Activated CD8-positive, alpha-beta memory T cell treated with anti-CD3 and anti-CD28 coated beads, Interleukin-2, amount 50 U/mL, for 24 hours (primary cell): ENCODE measurements around the gene PRR15.
"Not testable (repeated sequence)": the region's sequence is repeated elsewhere in the genome, so short reads cannot be mapped to it uniquely, and the experiment has no call there.

Experiments used
- DNase-seq: peaks from one replicate; pipeline ENCODE4 v3.0.0-alpha.2; 2020; ENCODE audit errors: extremely low read depth

Gene PRR15, protein sequence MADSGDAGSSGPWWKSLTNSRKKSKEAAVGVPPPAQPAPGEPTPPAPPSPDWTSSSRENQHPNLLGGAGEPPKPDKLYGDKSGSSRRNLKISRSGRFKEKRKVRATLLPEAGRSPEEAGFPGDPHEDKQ

GRCh38 chr7:29563590-29564495 is at the start of gene PRR15:
Gene PRR15, plus strand, starts transcription at chr7:29563835. Its CDS starts 2,495 bp downstream, at chr7:29566330.
- no peak for DNase-seq

- no peak for DNase-seq
Measured at GRCh38 chr7:29516491-29516890, 47.1 kb upstream of the PRR15 start.

GRCh38 chr7:29518616-29519015 is 45.0 kb upstream of the PRR15 start:
- DNase-seq: no peak

DNA sequence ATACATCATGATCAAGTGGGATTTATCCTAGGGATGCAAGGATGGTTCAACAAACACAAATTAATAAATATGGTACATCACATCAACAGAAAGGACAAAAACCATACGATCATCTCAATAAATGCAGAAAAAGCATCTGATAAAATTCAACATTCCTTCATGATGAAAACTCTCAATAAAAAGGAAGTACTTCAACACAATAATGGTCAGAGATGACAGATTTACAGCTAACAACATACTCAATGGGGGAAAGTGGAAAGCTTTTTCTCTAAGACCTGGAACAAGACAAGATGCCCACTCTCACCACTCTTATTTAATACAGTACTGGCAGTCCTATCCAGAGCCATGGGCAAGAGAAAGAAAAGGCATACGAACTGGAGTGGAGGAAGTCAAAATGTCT is 39.9 kb upstream of the PRR15 start:
- DNase-seq: no peak

DNA sequence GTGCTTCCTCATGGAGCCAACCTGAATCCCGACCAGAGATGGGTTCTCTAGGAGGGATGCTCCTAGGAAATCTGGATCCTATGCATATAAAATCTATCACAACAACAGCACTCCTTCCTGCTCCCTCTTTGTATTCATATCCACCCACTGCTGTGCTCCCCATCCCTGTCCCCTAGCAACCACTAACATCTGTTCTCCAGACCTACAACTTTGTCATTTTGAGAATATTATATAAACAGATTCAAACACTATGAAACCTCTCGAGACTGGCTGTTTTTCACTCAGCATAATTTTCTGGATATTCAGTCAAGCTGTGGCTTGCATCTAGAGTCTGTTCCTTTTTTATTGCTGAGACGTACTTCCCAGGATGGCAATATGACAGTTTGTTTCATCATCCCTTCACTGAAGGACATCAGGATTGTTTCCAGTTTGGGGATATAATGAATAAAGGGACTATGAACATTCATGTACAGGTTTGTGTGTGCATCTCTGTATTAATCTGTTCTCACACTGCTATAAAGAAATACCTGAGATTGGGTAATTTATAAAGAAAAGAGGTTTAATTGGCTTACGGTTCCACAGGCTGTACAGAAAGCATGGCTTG is 36.0 kb upstream of the PRR15 start:
- no peak for DNase-seq

DNA sequence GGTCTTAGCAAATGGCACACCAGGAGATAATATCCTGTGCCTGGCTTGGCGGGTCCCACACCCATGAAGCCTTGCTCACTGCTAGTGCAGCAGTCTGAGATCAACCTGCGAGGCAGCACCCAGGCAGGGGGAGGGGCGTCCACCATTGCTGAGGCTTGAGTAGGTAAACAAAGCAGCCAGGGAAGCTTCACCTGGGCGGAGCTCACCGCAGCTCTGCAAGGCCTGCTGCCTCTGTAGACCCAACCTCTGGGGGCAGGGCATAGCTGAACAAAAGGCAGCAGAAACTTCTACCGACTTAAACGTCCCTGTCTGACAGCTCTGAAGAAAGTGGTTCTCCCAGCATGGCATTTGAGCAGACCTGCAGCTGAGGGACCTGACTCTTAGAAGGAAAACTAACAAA is 35.1 kb upstream of the PRR15 start:
- not testable (repeated sequence) for DNase-seq

- no peak for DNase-seq
Measured at GRCh38 chr7:29538389-29538788, 25.2 kb upstream of the PRR15 start.

GRCh38 chr7:29539471-29539870 is 24.2 kb upstream of the PRR15 start:
- DNase-seq: no peak

- DNase-seq: no peak
Measured at GRCh38 chr7:29547421-29547820, 16.2 kb upstream of the PRR15 start.

DNA sequence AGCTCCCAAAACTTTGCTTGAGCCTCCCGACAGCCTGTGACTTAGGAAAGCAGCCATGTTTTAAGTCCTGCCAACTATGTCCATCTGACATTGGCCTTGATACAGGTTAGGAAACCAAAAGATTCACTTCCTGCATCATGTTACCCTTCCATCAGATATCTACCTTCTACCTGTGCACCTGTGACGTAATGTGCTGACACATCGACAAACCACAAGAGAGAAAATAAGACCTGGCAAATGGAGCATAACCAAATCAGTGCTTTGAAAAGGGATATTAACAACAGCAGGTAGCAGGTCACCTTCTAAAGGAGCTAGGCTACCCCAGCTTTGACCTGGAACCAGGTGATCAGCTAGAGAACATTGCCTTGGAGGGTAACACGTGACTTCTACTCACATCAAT is 14.8 kb upstream of the PRR15 start:
- DNase-seq: no peak

DNA sequence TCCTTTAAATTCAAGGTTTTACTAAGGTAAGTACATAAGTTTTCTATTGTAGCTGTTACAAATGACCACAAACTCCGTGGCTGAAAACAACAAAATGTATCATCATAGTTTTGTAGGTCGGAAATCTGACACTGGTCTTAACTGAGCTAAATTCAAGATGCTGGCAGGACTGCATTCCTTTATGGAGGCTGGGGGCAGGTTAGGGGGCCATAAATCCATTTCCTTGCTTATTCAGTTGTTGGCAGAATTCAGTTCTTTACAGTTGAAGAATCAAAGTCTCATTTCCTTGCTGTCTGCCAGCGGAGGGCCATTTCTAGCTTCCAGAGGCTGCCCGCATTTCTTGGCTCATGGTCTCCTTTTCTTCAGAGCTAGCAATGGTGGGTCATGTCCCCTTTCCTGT is 11.2 kb upstream of the PRR15 start:
- DNase-seq: no peak

DNA sequence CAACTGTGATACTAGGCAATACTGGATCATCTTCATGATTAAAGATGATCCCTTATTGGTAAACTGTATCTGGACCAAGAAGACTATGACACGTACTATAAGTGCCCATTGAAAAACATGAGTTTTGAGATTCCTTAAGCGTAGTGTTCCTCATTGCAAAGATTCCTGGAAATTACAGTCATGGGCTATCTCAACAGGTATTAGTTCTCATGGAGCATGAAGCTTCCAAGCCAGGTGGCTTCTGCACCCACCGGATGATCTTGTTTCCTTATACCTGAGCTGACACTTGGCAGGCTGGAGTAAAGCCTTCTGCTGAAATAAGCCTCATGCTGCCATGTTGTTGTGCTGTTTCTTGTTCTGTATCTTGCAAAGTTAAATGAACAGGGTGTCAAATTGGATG is 8.6 kb upstream of the PRR15 start:
- DNase-seq: no peak

GRCh38 chr7:29556405-29557195 is 7.0 kb upstream of the PRR15 start:
- DNase-seq: no peak

- no peak for DNase-seq
Measured at GRCh38 chr7:29557954-29558353, 5.7 kb upstream of the PRR15 start.

DNA sequence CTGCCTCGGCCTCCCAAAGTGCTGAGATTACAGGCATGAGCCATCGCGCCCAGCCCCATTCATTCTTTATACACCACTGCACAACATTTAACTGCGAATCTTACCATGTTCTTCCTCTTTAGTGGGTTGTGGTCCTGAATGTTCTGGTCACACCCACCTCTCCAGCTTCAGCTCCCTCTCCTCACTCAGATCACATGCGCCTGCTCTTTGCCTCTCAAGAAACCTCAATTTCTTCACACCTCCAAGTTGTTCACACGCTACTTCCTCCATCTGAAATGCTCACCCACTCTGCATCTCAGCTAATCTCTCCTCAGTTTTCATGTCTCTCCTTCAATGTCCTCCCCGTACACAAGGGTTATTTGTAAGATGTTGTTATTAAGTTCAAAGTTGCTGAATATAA is 2.4 kb upstream of the PRR15 start:
- no peak for DNase-seq

GRCh38 chr7:29562307-29562706 is 1.3 kb upstream of the PRR15 start:
- DNase-seq: no peak

GRCh38 chr7:29564496-29565223 is 1.0 kb downstream of the PRR15 start:
- no peak for DNase-seq

DNA sequence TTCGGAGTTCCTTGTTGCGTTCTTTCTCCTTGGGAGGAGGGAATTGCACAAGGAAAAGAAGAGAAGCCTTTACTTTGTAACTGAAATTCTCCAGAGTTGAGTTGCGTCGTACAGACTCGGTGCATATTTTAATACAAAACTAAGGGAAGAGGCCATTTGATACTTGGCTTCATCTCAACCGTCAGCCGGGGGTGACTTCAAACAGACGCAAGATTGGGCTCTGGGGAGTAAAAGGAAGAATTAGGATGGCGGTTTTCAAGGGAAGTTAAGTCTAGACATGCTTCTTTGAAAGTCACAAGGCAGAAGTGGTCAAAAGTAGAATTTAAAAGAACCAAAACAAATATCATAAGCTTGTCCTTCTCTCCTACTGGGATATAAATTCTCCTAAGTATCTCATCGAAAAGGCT is 1.6 kb downstream of the PRR15 start:
- no peak for DNase-seq

DNA sequence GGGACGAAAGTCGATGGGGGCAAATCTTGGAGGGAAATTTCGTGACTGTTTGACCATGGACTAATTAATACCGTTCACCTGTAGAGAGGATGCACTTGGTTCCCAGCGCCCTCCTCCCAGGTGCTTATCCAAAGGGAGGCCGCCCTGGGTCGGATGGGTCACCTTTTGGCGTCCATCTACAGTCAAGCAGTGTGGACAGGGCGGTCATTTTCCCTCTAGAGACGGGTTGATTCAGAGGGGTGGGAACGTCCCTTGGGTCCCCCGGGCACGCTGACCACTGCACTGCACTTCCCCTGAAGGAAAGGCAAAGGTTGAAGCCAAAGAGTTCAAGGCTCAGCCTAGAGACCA is 2.0 kb downstream of the PRR15 start:
- no peak for DNase-seq

GRCh38 chr7:29565982-29566746 is 2.5 kb downstream of the PRR15 start:
- DNase-seq: no peak

DNA sequence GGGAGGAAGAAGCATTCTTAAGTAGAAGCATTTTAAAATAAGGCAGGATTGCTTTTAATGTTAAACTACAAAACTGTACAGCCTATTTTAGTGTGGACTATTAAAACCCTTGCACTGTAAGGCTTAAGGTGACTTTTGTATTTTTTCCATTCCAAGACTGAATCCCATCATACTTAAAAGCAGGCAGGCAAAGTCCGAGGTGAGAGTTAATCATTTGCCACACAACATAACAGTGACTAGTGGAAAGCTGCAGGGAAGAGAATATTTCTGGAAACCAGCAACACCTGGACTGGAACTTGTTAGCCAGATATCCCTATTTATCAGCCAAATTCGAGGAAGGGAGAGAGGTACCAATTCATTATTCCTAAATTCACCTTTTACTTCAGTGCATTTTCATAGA is 3.5 kb downstream of the PRR15 start:
- DNase-seq: no peak
